T-helper 1 cell (primary cell): ENCODE measurements around the gene HOXD8.

ENCODE experiments used
- DNase-seq, 5 donors: peaks; one replicate each; pipeline ENCODE4 v3.0.0-alpha.2; 2012 to 2020

The HOXD8 gene

GRCh38 chr2:176147800-176148496, 18.4 kb downstream of the HOXD8 start:
- DNase-seq = no peak

- no peak for DNase-seq
These were observed 19.4 kb downstream of the HOXD8 start for GRCh38 chr2:176148751-176149421.

GRCh38 chr2:176149481-176149938, 20.0 kb downstream of the HOXD8 start:
- DNase-seq = no peak

GRCh38 chr2:176149939-176150583, 20.6 kb downstream of the HOXD8 start:
- DNase-seq = no peak

DNA sequence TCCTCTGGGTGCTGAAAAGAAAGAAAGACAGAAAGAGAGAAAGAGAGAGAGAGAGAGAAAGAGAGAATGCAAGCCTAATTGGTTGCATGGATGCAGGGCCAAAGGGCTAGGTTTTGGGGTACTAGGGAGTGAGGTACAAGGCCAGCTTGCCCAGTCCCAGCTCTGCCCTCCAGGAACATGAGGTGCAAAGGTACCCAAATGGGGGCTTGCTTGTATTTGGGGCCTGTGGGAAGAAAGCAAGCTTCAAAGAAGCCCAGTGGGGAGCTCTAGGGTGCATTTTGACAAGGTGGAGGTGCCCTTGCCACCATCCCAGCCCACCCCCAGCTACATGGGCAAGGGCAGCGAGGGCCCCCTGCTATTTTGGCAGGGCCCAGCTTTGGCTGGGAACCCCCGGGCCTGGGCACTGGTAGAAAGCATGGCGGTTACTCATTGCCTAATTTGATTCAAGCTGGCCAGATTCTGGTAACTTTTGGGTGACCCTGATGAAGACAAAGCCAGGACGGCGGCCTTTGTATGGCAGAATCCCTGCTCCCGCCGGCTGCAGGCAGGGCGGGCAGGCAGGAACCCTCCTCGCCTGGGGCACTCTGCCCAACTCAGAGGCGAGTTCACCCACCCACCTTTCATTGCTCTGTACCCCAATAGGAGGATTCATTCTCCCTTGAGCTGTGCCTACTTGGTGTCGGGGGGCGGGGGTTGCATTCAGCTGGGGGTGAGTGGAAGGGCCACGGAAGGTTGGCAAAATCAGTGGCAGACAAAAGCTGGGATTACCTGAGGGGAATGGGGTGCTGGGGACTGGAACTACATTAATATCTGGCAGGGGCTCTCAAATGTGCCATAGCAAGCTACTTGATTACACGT, 21.3 kb downstream of the HOXD8 start:
- DNase-seq = no peak

DNA sequence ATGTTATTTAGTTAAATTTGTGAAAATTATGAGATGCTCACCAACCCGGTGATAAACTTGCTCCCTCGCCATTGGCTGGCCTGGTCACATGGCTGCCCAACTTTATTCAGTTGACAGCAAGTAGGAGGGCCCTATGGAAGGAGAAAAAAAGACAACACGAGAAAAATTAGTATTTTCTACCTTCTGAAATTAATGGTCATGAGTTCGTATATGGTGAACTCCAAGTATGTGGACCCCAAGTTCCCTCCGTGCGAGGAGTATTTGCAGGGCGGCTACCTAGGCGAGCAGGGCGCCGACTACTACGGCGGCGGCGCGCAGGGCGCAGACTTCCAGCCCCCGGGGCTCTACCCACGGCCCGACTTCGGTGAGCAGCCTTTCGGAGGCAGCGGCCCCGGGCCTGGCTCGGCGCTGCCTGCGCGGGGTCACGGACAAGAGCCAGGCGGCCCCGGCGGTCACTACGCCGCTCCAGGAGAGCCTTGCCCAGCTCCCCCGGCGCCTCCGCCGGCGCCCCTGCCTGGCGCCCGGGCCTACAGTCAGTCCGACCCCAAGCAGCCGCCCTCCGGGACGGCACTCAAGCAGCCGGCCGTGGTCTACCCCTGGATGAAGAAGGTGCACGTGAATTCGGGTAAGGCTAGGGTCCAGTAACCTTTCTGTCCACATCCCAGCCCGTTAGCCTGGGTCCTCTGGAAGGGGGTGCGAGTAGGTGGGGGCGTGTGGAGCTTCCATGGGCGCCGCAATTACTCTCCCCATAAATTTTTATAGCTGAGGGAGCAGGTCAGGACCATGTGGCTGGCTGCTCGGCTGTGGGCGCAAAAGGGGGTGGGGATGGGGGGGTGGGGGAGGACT, 22.2 kb downstream of the HOXD8 start, which contains the start of gene HOXD4:
Gene HOXD4 (plus strand): TSS at position 109 of the 846 bp plus-strand sequence. CDS start 84 bp downstream, at position 193.
- DNase-seq = no peak

DNA sequence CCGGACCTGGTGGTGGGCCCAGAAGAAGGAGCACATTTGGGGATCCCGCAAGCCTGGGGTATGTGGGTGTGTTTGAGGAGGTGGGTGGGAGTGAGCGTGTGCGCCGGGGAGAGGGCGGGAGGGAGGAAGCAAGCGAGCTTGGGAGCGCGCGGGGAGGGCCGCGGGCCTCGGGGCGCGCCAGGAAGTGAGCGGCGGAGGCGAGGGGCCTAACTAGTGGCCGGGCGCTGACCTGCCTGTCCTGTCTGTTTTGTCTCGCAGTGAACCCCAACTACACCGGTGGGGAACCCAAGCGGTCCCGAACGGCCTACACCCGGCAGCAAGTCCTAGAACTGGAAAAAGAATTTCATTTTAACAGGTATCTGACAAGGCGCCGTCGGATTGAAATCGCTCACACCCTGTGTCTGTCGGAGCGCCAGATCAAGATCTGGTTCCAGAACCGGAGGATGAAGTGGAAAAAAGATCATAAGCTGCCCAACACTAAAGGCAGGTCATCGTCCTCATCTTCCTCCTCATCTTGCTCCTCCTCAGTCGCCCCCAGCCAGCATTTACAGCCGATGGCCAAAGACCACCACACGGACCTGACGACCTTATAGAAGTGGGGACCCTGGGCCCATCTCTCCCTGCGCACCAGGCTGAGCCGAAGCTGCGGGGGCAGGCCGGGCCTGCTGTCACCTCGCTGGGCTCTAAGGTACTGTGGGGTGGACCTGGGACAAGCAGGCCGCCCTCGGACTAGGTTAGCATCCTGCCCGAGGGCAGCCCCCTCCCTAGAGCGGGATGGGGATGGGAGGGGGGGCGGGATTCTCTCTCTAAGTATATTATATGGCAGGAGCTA, 23.1 kb downstream of the HOXD8 start:
- DNase-seq = no peak

DNA sequence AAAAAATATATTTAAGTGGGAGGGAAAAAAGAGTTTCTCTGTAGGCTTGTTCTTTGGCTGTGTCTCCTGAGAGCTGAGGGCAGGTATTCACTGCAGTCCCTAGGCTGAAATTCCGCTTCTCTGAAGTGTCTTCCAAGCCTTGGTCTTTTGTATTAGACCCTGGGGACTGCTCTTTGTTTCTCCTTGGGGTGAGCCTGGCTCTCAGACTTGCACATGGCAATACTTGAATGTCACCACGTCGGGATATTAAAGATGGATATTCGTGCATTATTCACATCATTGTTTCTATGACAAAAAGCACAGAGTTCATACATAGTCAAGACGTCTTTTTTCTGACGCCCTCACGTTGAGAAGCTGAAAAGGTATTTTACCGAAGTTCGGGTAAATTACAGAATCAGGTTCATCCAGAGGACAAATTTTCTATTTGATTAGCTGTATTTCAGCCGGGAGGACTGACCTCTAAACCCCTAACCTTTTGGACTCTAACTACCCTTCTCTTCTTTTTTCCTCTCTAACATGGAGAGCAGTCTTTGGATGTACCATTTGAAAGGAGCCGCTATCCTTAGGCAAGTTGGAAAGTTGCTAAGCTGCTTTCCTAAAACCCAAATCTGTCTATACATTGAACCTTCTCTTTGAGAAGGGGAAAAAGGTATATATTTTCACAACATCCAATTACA, 25.2 kb downstream of the HOXD8 start:
- no peak for DNase-seq

GRCh38 chr2:176155356-176156044, 26.0 kb downstream of the HOXD8 start:
- no peak for DNase-seq

- no peak for DNase-seq
These were observed 26.8 kb downstream of the HOXD8 start for GRCh38 chr2:176156301-176156806.

GRCh38 chr2:176156807-176157498, 27.4 kb downstream of the HOXD8 start, which contains the start of gene HOXD3:
HOXD3 (plus strand) TSS chr2:176157307; CDS start chr2:176169115, 11,808 bp downstream.
- DNase-seq = no peak

GRCh38 chr2:176157499-176158185, 28.1 kb downstream of the HOXD8 start:
- no peak for DNase-seq

GRCh38 chr2:176158186-176158591, 28.7 kb downstream of the HOXD8 start:
- DNase-seq = no peak

- no peak for DNase-seq
These were observed 29.6 kb downstream of the HOXD8 start for GRCh38 chr2:176158855-176159662.

DNA sequence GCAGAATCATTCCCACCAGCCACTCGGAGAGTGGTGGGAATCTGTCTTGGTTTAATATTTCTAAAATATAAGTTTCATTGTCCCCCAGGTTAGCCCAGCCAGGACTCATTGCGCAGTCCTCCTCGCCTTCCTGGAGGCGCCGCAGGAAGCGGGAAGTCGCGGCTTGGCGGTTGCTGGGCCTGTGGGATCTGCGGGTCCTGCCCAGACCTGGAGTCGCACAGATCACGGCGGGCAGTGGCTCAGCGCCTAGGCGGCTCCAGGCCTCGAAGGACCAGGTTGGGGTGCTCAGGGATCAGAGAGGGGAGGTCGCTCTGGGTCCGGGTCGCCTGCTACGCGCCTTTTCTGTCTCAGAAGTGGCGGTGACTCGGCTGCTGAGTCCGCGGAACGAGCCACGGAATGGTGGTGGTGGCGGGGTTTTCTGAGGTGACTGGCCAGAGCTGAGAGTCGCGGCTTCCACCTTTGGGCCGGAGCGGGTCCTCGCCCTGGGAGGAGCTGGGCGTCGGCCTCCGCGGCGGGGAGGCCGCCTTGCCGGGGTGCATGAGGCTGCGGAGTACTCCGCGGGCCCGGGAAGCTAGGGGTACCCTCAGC, 30.3 kb downstream of the HOXD8 start:
- DNase-seq = no peak

DNA sequence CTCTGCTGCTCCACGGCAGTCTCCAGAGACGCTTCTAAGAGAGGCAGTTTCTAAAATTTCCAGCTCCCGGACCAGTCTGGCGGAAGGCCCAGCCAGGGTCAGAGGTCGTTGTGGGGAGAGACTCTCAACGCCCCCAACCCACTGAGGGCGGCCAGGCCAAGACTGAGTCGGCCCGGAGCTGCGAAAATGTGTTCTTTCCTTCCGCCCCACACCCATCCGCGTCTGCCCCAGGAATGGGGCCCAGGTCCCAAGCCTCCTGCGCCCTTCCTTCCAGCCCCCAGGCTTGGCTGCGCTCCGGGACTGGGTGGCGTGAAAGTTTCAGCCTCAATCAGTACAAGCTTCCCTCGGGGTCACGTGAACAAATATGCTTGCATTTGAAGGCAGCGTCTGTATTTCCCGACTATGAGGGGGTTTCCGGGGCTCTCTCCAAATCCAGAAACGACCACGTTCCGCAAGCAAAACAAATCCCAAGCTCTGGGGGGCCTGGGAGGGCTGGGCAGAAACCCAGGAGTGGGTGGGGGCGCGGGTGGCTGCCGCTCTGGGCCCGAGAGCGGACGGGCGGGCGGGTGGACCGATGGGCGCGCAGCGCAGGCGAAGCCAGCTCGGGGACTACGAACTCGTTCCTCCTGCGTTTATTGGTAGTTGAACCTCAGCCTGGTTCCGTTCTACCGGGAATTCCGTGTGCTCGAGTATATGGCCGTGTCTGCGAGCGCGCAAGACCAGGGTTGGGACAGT, 30.9 kb downstream of the HOXD8 start:
- DNase-seq = no peak
